IMR-90 (cell line): ENCODE results near the gene CCPG1. TPM values are rescaled to one million over a fixed set of nuclear protein-coding genes. Genes with fewer than 3 reads are reported as not detected.

ENCODE experiments used
- ATAC-seq: fragments of 200-7000 bp; cut with Tn5 transposase; 2 replicates; pipeline ENCODE4 v1.9.1; 2020; ENCODE audit warnings: low read depth, mild to moderate bottlenecking, moderate library complexity
- BruUV-seq: library from RNA; stranded (reverse); fragments of 400-500 nt; replicated peaks from 2 replicates; lab custom pipeline; 2021; lab: Mats Ljungman, UMichigan
- CTCF ChIA-PET: fragments of 300-600 bp; formaldehyde crosslinking; extraction: SDS; loops from one replicate; lab custom pipeline; 2021; ENCODE audit warnings: antibody characterized with exemption; lab: Yijun Ruan, JAX
- POLR2A ChIA-PET: fragments of 300-600 bp; sonication (Branson Sonifier 250); formaldehyde crosslinking; loops from one replicate; lab custom pipeline; 2022; ENCODE audit warnings: antibody characterized with exemption; ENCODE audit not compliant: unreplicated experiment; lab: Charles Lee
- DNase-seq: peaks from one replicate; pipeline ENCODE4 v3.0.0; 2013
- H2AFZ ChIP-seq: replicated peaks from 2 replicates; pipeline ENCODE3; 2013; ENCODE audit warnings: low read length, mild to moderate bottlenecking; ENCODE audit not compliant: poor library complexity
- H2AK5ac ChIP-seq: 2 replicates; pipeline ENCODE4 v1.6.1; 2013; ENCODE audit warnings: low read depth, low read length, inconsistent platforms
- H2AK9ac ChIP-seq: replicated peaks from 2 replicates; pipeline ENCODE3; 2013; ENCODE audit warnings: mild to moderate bottlenecking, low read depth, low read length, moderate library complexity; ENCODE audit not compliant: poor library complexity
- H2BK120ac ChIP-seq: 2 replicates; pipeline ENCODE4 v1.6.1; 2013; ENCODE audit warnings: low read depth, low read length, inconsistent platforms
- H2BK15ac ChIP-seq: 3 replicates; pipeline ENCODE4 v1.6.1; 2013; ENCODE audit warnings: low read depth, low read length, inconsistent platforms
- H2BK20ac ChIP-seq: 2 replicates; pipeline ENCODE4 v1.6.1; 2013; ENCODE audit warnings: low read depth, mild to moderate bottlenecking, inconsistent platforms, low read length, moderate library complexity
- H2BK5ac ChIP-seq: 2 replicates; pipeline ENCODE4 v1.6.1; 2013; ENCODE audit warnings: mild to moderate bottlenecking, low read depth, low read length, inconsistent platforms; ENCODE audit not compliant: poor library complexity, severe bottlenecking
- H3K14ac ChIP-seq: replicated peaks from 2 replicates; pipeline ENCODE4 v1.6.1; 2013; ENCODE audit warnings: low read depth, low read length, inconsistent platforms
- H3K18ac ChIP-seq: 2 replicates; pipeline ENCODE4 v1.6.1; 2013; ENCODE audit warnings: low read depth, low read length, control low read depth
- H3K23ac ChIP-seq: 2 replicates; pipeline ENCODE4 v1.6.1; 2013; ENCODE audit warnings: low read depth, low read length, inconsistent platforms
- H3K27ac ChIP-seq: 2 replicates; pipeline ENCODE4 v1.5.1; 2013; ENCODE audit warnings: mild to moderate bottlenecking, control low read depth, low read length; ENCODE audit not compliant: insufficient read depth
- H3K27me3 ChIP-seq: 2 replicates; pipeline ENCODE4 v1.6.1; 2013; ENCODE audit warnings: low read length; ENCODE audit not compliant: control insufficient read depth, insufficient read depth
- H3K36me3 ChIP-seq: 2 replicates; pipeline ENCODE4 v1.6.1; 2013; ENCODE audit warnings: low read length, mixed read lengths; ENCODE audit not compliant: control insufficient read depth, insufficient read depth
- H3K4ac ChIP-seq: 2 replicates; pipeline ENCODE4 v1.6.1; 2013; ENCODE audit warnings: low read depth, low read length, inconsistent platforms
- H3K4me1 ChIP-seq: 2 replicates; pipeline ENCODE4 v1.6.1; 2013; ENCODE audit warnings: low read length, mixed read lengths; ENCODE audit not compliant: control insufficient read depth, insufficient read depth
- H3K4me2 ChIP-seq: 2 replicates; pipeline ENCODE4 v1.6.1; 2013; ENCODE audit warnings: low read depth, mild to moderate bottlenecking, control low read depth, low read length, moderate library complexity
- H3K4me3 ChIP-seq: 2 replicates; pipeline ENCODE4 v1.5.1; 2013; ENCODE audit warnings: low read depth, mild to moderate bottlenecking, control low read depth, low read length, moderate library complexity; ENCODE audit not compliant: insufficient read depth
- H3K56ac ChIP-seq: 2 replicates; pipeline ENCODE4 v1.6.1; 2013; ENCODE audit warnings: low read length, inconsistent platforms; ENCODE audit not compliant: insufficient read depth; ENCODE audit errors: extremely low read depth
- H3K79me1 ChIP-seq, 2 experiments: 2 replicates each; pipeline ENCODE4 v1.6.1; 2013; ENCODE audit warnings: low read length in 2 of 2, inconsistent platforms in 1 of 2, low read depth in 1 of 2
- H3K9ac ChIP-seq: 2 replicates; pipeline ENCODE4 v1.6.1; 2013; ENCODE audit warnings: low read depth, low read length, control low read depth
- H3K9me1 ChIP-seq: 2 replicates; pipeline ENCODE4 v1.6.1; 2013; ENCODE audit warnings: low read length, inconsistent platforms; ENCODE audit not compliant: insufficient read depth
- H3K9me3 ChIP-seq: 2 replicates; pipeline ENCODE4 v1.6.1; 2013; ENCODE audit warnings: low read length; ENCODE audit not compliant: control insufficient read depth, insufficient read depth
- H4K20me1 ChIP-seq: 2 replicates; pipeline ENCODE4 v1.6.1; 2013; ENCODE audit warnings: low read length, inconsistent platforms; ENCODE audit not compliant: insufficient read depth
- H4K5ac ChIP-seq: 2 replicates; pipeline ENCODE4 v1.6.1; 2013; ENCODE audit warnings: mild to moderate bottlenecking, low read depth, low read length, control low read depth
- H4K8ac ChIP-seq, 2 experiments: 2 replicates each; pipeline ENCODE4 v1.6.1; 2013; ENCODE audit warnings: low read depth in 2 of 2, low read length in 2 of 2, control low read depth in 1 of 2, inconsistent platforms in 1 of 2
- H4K91ac ChIP-seq: 2 replicates; pipeline ENCODE4 v1.6.1; 2013; ENCODE audit warnings: low read depth, low read length, inconsistent platforms; ENCODE audit not compliant: insufficient read depth
- BHLHE40 ChIP-seq: fragments of 150-350 bp; IDR thresholded peaks from 2 replicates; pipeline ENCODE4 v1.6.1; 2016; ENCODE audit warnings: mild to moderate bottlenecking, low read depth, low read length
- CEBPB ChIP-seq: IDR thresholded peaks from 2 replicates; pipeline ENCODE4 v1.6.1; 2012; ENCODE audit warnings: low read depth, low read length, improper control_type of control experiment
- CHD1 ChIP-seq: IDR thresholded peaks from 2 replicates; pipeline ENCODE4 v1.6.1; 2012; ENCODE audit warnings: low read depth, low read length, improper control_type of control experiment
- CTCF ChIP-seq: conservative IDR thresholded peaks from 2 replicates; pipeline ENCODE4 v1.5.1; 2012; ENCODE audit warnings: mild to moderate bottlenecking, low read depth, low read length, improper control_type of control experiment
- FOS ChIP-seq: fragments of 150-350 bp; IDR thresholded peaks from 2 replicates; pipeline ENCODE4 v1.6.1; 2016; ENCODE audit warnings: low read depth, low read length
- MAFK ChIP-seq: IDR thresholded peaks from 2 replicates; pipeline ENCODE4 v1.6.1; 2012; ENCODE audit warnings: low read depth, low read length, improper control_type of control experiment
- MAZ ChIP-seq: IDR thresholded peaks from 2 replicates; pipeline ENCODE4 v1.6.1; 2012; ENCODE audit warnings: low read depth, mild to moderate bottlenecking, low read length, improper control_type of control experiment, moderate library complexity, borderline replicate concordance
- MXI1 ChIP-seq: IDR thresholded peaks from 2 replicates; pipeline ENCODE4 v1.6.1; 2012; ENCODE audit warnings: low read depth, mild to moderate bottlenecking, low read length, moderate library complexity, borderline replicate concordance
- NFE2L2 ChIP-seq: fragments of 150-350 bp; IDR thresholded peaks from 2 replicates; pipeline ENCODE4 v1.6.1; 2016; ENCODE audit warnings: low read depth, mild to moderate bottlenecking, low read length
- POLR2A ChIP-seq: IDR thresholded peaks from 2 replicates; pipeline ENCODE4 v1.6.1; 2012; ENCODE audit warnings: mild to moderate bottlenecking, low read depth, low read length
- RAD21 ChIP-seq: IDR thresholded peaks from 2 replicates; pipeline ENCODE4 v1.6.1; 2012; ENCODE audit warnings: low read length, improper control_type of control experiment
- RCOR1 ChIP-seq: IDR thresholded peaks from 2 replicates; pipeline ENCODE4 v1.6.1; 2012; ENCODE audit warnings: mild to moderate bottlenecking, low read length, improper control_type of control experiment; ENCODE audit not compliant: insufficient replicate concordance
- RFX5 ChIP-seq: IDR thresholded peaks from 2 replicates; pipeline ENCODE4 v1.8.0; 2012; ENCODE audit warnings: low read depth, mild to moderate bottlenecking, low read length, moderate library complexity
- SMC3 ChIP-seq: fragments of 150-350 bp; IDR thresholded peaks from 2 replicates; pipeline ENCODE4 v1.6.1; 2016; ENCODE audit warnings: low read depth, mild to moderate bottlenecking, antibody characterized with exemption, low read length, moderate library complexity
- WGBS, 2 experiments: methylation state at CpG; one replicate each; pipeline versions ENCODE4 v1.1.5 to v1.1.7; 2013; ENCODE audit warnings: missing lambda C conversion rate in 2 of 2; ENCODE audit not compliant: insufficient read length in 1 of 2; ENCODE audit errors: extremely low coverage in 2 of 2; 5-methylcytosine and 5-hydroxymethylcytosine counted together
- dilution Hi-C: fragments of 300-500 bp; cut with HindIII; formaldehyde crosslinking; loops from one replicate; pipeline ENCODE4 v1.14.3; 2018; ENCODE audit warnings: low sequenced_read_pairs; ENCODE audit not compliant: unreplicated experiment
- in situ Hi-C: fragments of 300-500 bp; cut with MboI; formaldehyde crosslinking; loops from 3 replicates; pipeline ENCODE4 v1.14.3; 2019; ENCODE audit warnings: low sequenced_read_pairs, inconsistent platforms, mixed read lengths
- intact Hi-C: fragments of 100-400 bp; cut with micrococcal nuclease; formaldehyde crosslinking; loops from 2 replicates; pipeline ENCODE4 v1.10.0; 2022
- polyA plus RNA-seq, 3 experiments: library from polyadenylated mRNA; depleted of rRNA; stranded (reverse); fragments of >200 nt; gene quantifications; 2 replicates each; pipeline ENCODE4 v1.2.3, GENCODE V29; 2012; ENCODE audit warnings: low replicate concordance in 1 of 3
- total RNA-seq: library from RNA; depleted of rRNA; stranded (reverse); fragments of >200 nt; gene quantifications from 2 replicates; pipeline ENCODE4 v1.2.3, GENCODE V29; 2012
- TF ChIP-seq, protein P1 (sequence below): fragments of 150-350 bp; IDR thresholded peaks from 2 replicates; pipeline ENCODE4 v1.6.1; 2016; ENCODE audit warnings: low read depth, mild to moderate bottlenecking, low read length, moderate library complexity, borderline replicate concordance
- TF ChIP-seq, protein P2 (sequence below): fragments of 150-350 bp; IDR thresholded peaks from 2 replicates; pipeline ENCODE4 v1.6.1; 2017; ENCODE audit warnings: mild to moderate bottlenecking, antibody characterized with exemption, low read length, low read depth

Gene CCPG1
- total and polyA plus RNA-seq, 2 of the 4 experiments (the other 2 are of a cell fraction), result 11.4 to 14.3 TPM

- intact Hi-C loops, result no loop called here
- Histone ChIP-seq H3K36me3 (no peaks in the 10 kb centered on the region), H4K91ac (no peak overlapping the region), H3K14ac (no peak overlapping the region), H4K20me1 (no peaks in the 10 kb centered on the region), H2BK20ac (no peak overlapping the region), H2BK15ac (no peak overlapping the region), H2AFZ (no peak overlapping the region), H3K23ac (no peak overlapping the region), H3K9me1 (no peaks in the 10 kb centered on the region), H3K18ac (no peak overlapping the region), H3K9ac (no peak overlapping the region), H3K4me2 (no peak overlapping the region), H3K4me3 (no peak overlapping the region), H3K79me1 (no peaks in the 10 kb centered on the region), H3K56ac (no peak overlapping the region), H2AK9ac (no peak overlapping the region), H4K5ac (no peak overlapping the region), H3K4ac (no peak overlapping the region), H2AK5ac (no peak overlapping the region), H3K27me3 (no peaks in the 10 kb centered on the region), H3K9me3 (no peaks in the 10 kb centered on the region), H3K27ac (no peak overlapping the region), H3K4me1 (peaks cover 5% of the 10 kb centered on the region), H2BK120ac (no peak overlapping the region), H4K8ac (no peak overlapping the region), H2BK5ac (no peak overlapping the region)
- in situ Hi-C loops, result no loop called here
- WGBS, 2 experiments, result no CpG with 5 or more reads among the region's 2 CpGs
- no TSS peak for BruUV-seq
- no peak for ATAC-seq
- CTCF ChIA-PET, result no interaction called here
- POLR2A ChIA-PET, result no interaction called here
- no peak for DNase-seq
- TF ChIP-seq SMC3 (no peak), RCOR1 (no peak), POLR2A (no peak), RFX5 (no peak), CTCF (no peak), CEBPB (no peak), MAZ (no peak), NFE2L2 (no peak), CHD1 (no peak), BHLHE40 (no peak), FOS (no peak), RAD21 (no peak), MXI1 (no peak), MAFK (no peak)
- TF ChIP-seq, protein P1, sequence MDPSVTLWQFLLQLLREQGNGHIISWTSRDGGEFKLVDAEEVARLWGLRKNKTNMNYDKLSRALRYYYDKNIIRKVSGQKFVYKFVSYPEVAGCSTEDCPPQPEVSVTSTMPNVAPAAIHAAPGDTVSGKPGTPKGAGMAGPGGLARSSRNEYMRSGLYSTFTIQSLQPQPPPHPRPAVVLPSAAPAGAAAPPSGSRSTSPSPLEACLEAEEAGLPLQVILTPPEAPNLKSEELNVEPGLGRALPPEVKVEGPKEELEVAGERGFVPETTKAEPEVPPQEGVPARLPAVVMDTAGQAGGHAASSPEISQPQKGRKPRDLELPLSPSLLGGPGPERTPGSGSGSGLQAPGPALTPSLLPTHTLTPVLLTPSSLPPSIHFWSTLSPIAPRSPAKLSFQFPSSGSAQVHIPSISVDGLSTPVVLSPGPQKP, result no peak
- TF ChIP-seq, protein P2, sequence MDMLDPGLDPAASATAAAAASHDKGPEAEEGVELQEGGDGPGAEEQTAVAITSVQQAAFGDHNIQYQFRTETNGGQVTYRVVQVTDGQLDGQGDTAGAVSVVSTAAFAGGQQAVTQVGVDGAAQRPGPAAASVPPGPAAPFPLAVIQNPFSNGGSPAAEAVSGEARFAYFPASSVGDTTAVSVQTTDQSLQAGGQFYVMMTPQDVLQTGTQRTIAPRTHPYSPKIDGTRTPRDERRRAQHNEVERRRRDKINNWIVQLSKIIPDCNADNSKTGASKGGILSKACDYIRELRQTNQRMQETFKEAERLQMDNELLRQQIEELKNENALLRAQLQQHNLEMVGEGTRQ, result no peak
- dilution Hi-C loops, result no loop called here
Measured at GRCh38 chr15:55353025-55353424, 55.1 kb downstream of the CCPG1 start.
